UCSD-AML1 (cell line): ENCODE measurements around the gene CIAO1.
"Not testable (repeated sequence)": the region's sequence is repeated elsewhere in the genome, so short reads cannot be mapped to it uniquely, and the experiment has no call there.

ENCODE experiments used
- DNase-seq: peaks from one replicate; lab custom pipeline; 2025; ENCODE audit not compliant: unreplicated experiment; lab: John Stamatoyannopoulos, UW

CIAO1 gene

GRCh38 chr2:96274355-96275056, 8.5 kb downstream of the CIAO1 start:
- DNase-seq, result no peak

- no peak for DNase-seq
These were observed 10.9 kb downstream of the CIAO1 start for GRCh38 chr2:96276787-96277499.

- no peak for DNase-seq
These were observed 21.3 kb downstream of the CIAO1 start for GRCh38 chr2:96287273-96287856.

- DNase-seq, result no peak
These were observed 25.7 kb downstream of the CIAO1 start for GRCh38 chr2:96291751-96292150.

- not testable (repeated sequence) for DNase-seq
These were observed 28.2 kb downstream of the CIAO1 start for GRCh38 chr2:96294271-96294670.

- no peak for DNase-seq
These were observed 30.9 kb downstream of the CIAO1 start for GRCh38 chr2:96296925-96297324.

GRCh38 chr2:96301865-96302264, 35.8 kb downstream of the CIAO1 start:
- DNase-seq, result no peak

GRCh38 chr2:96304606-96305005, 38.6 kb downstream of the CIAO1 start:
- no peak for DNase-seq

GRCh38 chr2:96305091-96305978, 39.3 kb downstream of the CIAO1 start, which contains the start of gene SNRNP200:
Gene SNRNP200, minus strand, starts transcription at chr2:96305546. Its CDS starts 109 bp downstream, at chr2:96305437.
- peak; percentile 91 for DNase-seq

GRCh38 chr2:96305979-96306308, 39.9 kb downstream of the CIAO1 start:
- no peak for DNase-seq

GRCh38 chr2:96306370-96306769, 40.3 kb downstream of the CIAO1 start:
- no peak for DNase-seq

- no peak for DNase-seq
These were observed 42.2 kb downstream of the CIAO1 start for GRCh38 chr2:96308248-96308647.

- no peak for DNase-seq
These were observed 49.0 kb downstream of the CIAO1 start for GRCh38 chr2:96315005-96315399.

GRCh38 chr2:96315400-96316071, 49.5 kb downstream of the CIAO1 start:
- peak; percentile 62 for DNase-seq

GRCh38 chr2:96316999-96317398, 51.0 kb downstream of the CIAO1 start:
- DNase-seq, result no peak

GRCh38 chr2:96317584-96317997, 51.6 kb downstream of the CIAO1 start:
- DNase-seq, result no peak

GRCh38 chr2:96318723-96319122, 52.7 kb downstream of the CIAO1 start:
- DNase-seq, result no peak

- no peak for DNase-seq
These were observed 53.4 kb downstream of the CIAO1 start for GRCh38 chr2:96319396-96319795.

- no peak for DNase-seq
These were observed 54.3 kb downstream of the CIAO1 start for GRCh38 chr2:96320326-96320725.

- peak; percentile 70 for DNase-seq
These were observed 55.0 kb downstream of the CIAO1 start for GRCh38 chr2:96320728-96321622.
